SIG-M5 treated with dmso at 0.1 percent for 504 hours (cell line): ENCODE results near the gene GGT1.
"Not testable (repeated sequence)": the region's sequence is repeated elsewhere in the genome, so short reads cannot be mapped to it uniquely, and the experiment has no call there.

Experiments
- DNase-seq: peaks from one replicate; lab custom pipeline; 2025; ENCODE audit not compliant: unreplicated experiment; lab: John Stamatoyannopoulos, UW

The GGT1 gene

GRCh38 chr22:24602847-24603769 lies at the start of gene GGT1:
TSS of gene GGT1 (plus strand) at chr22:24603193. CDS start at chr22:24611082, 7,889 bp downstream.
- DNase-seq, result not testable (repeated sequence)

DNA sequence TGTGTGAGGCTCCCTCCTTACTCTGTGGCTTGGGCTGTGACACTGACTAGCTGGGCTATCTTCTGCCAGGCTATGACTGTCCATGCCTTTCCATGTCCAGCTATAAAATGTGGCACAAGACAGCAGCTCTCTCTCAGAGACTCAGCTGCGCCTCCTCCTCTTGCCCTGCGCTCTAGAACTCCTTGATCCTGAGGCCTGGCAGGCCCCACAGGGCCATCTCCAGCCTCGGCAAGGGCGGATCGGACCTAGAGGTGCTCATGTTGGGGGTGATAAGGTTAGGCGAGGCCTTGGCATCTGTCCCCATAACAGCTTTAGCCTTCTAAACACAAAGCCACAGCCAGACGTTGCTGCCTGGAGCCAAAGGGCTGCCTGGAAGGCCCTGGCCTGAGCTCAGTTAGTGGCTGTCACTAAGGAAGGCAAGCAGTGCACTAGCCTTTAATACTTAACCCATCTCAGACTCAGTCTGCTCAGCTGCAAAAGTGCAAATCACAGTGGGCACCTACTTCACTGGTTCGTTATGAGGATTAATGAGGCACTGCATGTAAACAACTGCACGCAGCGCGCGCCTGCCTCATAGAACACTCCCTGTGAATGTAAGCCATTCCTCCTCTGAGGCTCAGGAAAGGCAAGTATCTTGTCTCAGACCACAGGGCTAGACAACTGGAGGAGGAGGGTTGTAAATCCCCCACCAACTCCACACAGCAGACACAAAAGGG lies 49.2 kb upstream of the GGT1 start:
- DNase-seq, result no peak

- DNase-seq, result peak; percentile 32
Observed at GRCh38 chr22:24554313-24555164, 48.5 kb upstream of the GGT1 start, which contains the start of gene GUCD1. TSS of gene GUCD1 (minus strand) at chr22:24555138. CDS start at chr22:24554991, 147 bp downstream.

DNA sequence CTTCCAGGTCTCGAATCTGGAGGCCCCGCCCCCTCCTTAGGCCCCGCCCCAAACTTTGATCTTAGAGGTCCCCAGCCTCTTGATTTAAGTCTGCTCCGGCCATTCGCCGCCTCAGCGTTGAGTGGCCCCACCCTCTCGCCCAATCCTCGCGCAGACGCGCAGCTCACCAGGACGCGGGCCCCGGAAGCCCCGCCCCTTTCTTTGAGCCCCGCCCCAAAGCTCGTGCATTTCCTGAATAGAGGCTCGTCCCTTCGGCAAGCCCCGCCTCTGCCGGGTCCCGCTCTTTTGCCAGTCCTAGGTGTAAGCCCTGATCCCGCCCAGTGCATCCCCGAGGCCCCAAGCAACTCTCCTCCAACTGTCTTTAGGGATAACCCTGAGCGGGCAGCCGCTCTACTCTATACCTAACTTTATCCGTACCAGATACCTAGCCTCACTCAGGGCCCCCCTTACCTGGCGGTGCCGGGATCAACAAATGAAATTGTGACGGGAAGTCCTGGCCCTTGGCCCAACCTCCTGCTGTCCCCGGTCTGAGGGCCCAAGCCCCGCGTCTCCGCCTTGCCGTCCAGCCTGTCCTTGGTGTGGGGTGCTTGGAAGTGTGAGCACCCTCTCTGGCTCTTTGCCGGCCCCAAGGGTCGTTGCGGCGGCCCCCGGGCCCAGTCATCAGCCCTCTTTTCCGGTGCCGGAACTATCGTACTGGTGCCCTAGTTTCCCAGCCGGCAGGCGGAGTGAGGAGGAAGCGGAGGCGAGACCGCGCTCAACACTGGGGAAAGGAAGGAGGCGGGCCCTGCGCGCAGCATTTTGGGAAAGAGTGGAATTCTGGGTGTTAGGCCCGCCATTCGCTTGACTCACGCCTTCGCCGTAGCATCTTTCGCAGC lies 47.6 kb upstream of the GGT1 start, which contains the start of gene SNRPD3:
SNRPD3 (plus strand) TSS at position 835 of the 875 bp plus-strand sequence. CDS start 1,676 bp downstream, outside the sequence.
- DNase-seq, result peak; percentile 94

DNA sequence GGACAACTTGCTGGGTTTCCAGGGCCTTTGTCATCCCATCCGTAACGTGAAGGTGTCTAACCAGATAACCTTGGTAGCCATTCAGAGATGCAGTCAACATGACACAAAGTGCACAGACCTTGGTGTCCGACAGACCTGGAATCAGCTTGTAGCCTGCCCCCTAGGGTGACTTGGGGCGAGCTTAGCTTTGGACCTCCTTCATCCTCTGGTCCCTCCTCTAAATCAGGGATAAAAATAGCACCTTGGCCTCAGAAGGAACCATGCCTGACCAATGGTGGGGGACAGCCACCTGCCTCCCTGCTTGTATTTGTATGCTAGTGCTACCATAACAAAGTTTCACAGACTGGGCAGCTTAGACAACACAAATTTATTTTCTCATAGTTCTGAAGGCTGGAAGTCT lies 43.5 kb upstream of the GGT1 start:
- DNase-seq, result no peak

- DNase-seq, result no peak
Observed at GRCh38 chr22:24563246-24563645, 39.7 kb upstream of the GGT1 start.

DNA sequence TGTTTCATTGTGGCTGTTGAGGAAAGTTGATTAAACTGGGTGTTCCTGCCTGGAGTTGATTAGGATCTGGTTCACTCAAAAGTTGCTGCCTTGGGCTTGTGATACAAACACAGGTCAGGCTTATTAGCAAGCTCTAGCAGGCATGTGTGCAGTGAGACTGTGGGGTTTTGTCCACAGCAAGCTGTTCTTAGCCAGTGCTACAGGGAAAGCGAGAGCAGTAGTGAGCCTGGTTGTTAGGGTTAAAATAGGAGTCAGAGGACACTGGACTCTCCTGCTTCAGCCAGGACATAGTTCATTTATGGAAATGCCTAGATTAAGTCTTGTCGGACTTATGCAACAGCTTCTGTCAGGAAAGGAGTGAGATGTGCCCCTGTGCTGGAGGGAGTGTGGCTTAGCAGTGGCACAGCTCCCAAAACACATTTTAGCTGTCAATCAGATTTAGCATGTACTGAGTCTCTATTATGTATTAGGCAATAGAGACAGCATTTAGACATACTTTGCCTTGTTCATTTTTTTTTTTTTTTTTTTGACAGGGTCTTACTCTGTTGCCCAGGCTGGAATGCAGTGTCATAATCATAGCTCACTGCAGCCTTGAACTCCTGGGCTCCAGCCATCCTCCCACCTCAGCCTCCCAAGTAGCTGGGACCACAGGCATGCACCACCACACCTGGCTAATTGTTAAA lies 38.5 kb upstream of the GGT1 start:
- DNase-seq, result no peak

DNA sequence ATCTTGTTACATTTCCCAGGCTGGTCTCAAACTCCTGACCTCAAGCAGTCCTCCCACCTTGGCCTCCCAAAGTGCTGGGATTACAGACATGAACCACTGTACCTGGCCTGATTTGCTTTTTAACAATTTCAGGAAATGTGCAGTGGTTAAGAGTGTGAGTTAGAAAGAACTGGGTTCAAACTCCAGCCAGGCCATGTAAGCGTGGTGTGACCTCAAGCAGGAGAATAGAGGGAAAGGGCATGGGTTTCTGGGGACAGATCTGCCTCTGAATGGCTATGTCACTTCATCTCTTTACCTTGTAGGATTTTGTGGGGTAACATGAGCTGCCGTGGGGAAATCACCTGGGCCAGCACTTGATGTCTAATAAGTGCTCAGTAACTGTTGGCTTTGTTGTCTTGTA lies 37.9 kb upstream of the GGT1 start:
- no peak for DNase-seq

DNA sequence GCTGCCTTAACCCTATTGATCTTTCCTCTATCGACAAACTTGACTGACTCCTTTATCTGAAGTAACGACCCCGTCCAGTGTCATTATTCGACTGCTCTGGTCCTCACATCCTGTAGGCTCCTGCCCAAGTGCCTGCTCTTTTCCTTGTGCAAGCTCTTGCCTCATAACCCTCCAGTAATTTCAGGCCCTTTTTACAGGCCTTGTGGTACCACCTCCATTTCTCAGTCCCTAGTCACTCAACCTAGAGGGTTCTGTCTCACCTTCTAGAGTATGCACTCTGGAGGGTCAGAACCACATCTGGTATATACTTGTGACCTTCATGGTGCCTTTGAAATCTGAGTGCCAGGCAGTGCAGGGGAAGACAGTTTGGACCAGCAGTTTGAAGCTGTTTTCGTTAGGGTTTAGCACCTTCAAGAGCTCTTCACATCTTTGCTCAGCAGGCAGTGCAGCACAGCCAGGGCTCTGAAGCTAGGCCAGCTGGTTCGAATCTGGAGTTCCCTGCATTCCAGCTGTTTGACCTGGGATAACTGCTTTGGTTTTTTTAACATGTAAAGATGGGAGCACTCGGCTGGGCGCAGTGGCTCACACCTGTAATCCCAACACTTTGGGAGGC lies 36.0 kb upstream of the GGT1 start:
- no peak for DNase-seq

- no peak for DNase-seq
Observed at GRCh38 chr22:24567668-24568067, 35.3 kb upstream of the GGT1 start.

DNA sequence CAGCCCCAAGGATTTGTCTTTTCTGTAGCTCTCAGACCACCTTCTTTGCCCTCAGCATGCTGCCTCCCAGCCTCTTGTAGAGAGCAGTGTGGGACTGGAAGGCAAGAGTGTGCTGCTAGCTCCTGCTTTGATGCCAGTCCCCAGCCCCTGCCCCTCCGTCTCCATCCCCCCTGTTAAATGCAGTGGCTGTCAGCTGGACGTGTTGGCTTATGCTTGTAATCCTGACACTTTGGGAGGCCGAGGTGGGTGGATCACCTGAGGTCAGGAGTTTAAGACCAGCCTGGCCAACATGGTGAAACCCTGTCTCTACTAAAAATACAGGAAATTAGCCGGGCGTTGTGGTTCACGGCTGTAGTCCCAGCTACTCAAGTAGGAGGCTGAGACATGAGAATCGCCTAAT lies 31.7 kb upstream of the GGT1 start:
- DNase-seq, result no peak

DNA sequence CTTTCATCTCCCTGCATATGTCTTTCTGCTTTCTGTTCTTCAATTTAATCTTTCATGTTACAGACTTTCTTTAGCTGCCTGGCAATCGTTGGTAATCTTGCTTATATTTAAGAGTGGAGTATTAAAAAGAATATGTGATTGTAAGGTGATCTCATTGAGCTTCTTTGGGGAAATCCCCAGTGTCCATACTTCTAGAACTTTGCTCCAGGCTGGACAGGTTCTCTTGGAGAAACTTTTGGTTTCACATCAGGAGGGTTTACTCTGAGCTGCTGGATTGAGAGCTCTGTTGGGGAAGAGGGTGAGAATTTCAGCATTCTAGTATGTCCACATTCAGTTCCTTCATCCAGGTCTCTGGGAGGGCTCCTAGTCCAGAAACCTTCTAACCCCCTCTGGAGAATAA lies 26.2 kb upstream of the GGT1 start:
- no peak for DNase-seq

- no peak for DNase-seq
Observed at GRCh38 chr22:24578355-24579257, 24.4 kb upstream of the GGT1 start.

- no peak for DNase-seq
Observed at GRCh38 chr22:24579258-24579601, 23.8 kb upstream of the GGT1 start.

GRCh38 chr22:24580276-24580675 lies 22.7 kb upstream of the GGT1 start:
- DNase-seq, result no peak

GRCh38 chr22:24582056-24582814 lies 20.8 kb upstream of the GGT1 start:
- DNase-seq, result no peak
